Inferior parietal cortex (tissue), 1 donor: ENCODE measurements around the gene MCTP2.

Experiments
- DNase-seq: peaks from one replicate; pipeline ENCODE4 v3.0.0-alpha.2; 2016; ENCODE audit errors: extremely low spot score

Gene MCTP2, protein sequence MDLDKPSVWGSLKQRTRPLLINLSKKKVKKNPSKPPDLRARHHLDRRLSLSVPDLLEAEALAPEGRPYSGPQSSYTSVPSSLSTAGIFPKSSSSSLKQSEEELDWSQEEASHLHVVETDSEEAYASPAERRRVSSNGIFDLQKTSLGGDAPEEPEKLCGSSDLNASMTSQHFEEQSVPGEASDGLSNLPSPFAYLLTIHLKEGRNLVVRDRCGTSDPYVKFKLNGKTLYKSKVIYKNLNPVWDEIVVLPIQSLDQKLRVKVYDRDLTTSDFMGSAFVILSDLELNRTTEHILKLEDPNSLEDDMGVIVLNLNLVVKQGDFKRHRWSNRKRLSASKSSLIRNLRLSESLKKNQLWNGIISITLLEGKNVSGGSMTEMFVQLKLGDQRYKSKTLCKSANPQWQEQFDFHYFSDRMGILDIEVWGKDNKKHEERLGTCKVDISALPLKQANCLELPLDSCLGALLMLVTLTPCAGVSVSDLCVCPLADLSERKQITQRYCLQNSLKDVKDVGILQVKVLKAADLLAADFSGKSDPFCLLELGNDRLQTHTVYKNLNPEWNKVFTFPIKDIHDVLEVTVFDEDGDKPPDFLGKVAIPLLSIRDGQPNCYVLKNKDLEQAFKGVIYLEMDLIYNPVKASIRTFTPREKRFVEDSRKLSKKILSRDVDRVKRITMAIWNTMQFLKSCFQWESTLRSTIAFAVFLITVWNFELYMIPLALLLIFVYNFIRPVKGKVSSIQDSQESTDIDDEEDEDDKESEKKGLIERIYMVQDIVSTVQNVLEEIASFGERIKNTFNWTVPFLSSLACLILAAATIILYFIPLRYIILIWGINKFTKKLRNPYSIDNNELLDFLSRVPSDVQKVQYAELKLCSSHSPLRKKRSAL

DNA sequence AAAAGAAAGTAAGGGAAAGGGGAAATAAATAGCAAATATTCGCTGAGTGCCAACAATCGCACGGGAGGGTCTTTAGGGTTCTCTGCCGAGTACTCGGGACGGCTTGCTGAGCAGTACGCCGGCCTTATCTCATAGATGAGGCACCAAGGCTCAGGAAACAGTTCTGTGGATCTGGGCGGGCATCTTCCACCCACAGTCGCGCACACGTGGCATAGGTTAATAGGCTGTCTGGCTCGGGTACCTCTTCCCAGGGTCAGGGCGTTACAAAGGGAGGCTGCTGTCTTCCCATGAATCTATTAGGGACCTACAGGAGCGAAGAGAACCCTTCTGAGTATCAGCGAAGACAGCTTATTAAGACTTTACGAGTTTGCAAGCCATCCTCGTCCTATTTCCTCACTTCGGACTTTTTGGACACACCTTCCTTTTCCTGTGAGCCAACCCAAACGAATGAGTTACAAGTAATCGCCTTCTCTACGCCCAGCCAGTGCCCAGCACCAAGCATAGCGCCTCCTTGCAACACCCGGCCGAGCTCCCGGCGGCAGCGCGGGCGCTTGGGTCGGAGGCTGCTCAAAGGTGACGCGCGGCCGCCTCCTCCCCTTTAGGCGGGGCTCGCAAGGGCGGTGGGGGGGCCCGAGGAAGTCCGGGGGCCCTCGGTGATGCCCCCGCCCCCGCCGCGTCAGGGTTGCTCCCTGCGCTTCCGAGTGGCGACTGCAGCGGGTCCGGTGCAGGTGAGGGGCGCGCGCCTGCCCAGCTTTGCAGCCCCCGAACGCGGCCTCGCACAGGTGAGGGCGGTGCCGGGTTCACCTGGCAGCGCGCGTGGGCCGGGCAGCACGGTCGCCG lies at the start of gene MCTP2:
MCTP2 (plus strand) TSS at position 679 of the 840 bp plus-strand sequence. CDS start 66,705 bp downstream, outside the sequence.
- no peak for DNase-seq

DNA sequence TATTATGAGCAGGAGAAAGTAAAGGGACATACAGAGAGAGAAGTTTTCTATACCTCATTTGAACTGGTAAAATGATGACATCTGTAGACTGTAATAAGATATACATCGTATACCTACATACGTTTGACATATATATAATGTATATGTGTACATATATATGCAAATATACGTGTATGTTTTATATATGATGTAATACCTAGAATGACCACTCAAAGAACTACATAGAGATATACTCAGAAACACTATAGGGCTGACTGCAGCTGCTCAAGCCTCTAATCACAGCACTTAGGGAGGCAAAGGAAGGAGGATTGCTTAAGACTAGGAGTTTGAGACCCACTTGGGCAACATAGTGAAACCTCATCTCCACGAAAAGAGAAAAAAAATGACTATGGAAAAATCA lies 48.5 kb upstream of the MCTP2 start:
- no peak for DNase-seq

DNA sequence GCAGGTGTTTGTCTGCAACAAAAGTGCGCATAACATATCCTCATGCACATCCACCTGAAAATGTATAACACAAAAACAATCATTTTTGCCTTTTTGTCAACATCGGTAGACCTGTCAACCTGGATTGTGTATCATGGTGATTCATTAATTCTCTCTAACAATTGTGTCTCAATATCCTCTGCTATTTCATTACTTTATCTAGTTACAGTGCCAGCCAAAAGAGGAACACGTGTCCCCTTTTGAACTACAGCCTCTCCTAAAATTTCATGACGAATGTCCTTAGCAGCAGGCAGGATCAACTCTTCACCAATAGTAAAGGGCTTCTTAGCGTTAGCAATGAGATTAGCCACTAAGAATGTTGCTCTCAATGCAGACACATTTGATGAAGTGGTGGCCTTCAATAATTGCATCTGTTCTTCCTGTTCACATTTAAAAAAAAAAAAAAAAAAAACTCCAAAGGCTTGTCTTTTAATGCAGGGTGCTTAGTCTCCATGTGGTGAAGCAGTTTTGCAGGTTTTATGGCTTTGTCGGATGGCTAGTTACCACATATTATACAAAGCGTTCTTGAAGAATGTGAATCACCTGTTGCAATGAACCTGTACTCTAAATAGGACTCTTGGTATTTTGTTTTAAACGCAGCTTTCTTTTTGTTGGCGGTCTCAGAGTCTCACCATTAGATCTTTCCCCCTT lies 45.7 kb upstream of the MCTP2 start:
- no peak for DNase-seq

DNA sequence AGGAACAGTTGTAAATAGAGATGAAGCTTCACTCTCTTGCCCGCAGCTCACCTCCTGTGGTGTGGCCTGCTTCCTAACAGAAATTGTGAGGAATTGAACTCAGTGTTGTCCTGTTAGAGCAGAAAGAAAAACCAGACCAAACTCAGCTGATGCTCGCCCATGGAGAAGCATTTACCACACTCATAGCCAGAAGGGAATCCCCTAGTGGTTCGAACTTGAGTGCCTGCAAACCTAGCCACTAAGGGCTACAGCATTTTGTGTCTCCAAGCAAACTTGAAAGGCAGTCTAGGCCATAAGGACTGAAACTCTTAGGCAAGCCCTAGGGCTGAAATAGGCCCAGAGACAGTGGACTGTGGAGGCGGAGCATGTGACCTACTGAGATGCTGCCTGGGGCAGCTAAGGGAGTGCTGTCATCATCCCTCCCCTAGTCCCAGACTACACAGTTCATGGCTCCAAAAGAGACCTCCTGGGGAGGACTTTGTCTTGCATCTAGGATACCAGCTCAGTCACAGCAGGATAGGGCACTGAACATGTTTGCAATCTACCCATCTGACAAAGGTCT lies 44.5 kb upstream of the MCTP2 start:
- DNase-seq: no peak

DNA sequence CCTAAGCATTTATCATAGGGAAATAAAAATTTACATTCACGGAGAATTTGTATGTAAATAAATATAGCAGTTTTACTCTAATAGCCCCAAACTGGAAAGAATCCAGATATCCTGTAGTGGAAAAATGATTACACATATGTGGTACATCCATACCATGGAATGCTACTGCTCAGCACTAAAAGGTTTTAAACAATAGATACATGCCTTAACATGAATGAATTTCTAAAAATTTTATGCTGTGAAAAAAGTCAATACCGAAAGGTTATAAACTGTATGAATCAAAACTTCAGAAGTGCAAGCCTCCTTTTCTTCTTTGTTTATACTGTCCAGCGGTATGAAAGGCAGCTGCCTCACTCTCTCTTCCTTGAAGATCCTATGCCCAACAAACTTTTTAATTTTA lies 37.5 kb upstream of the MCTP2 start:
- no peak for DNase-seq

DNA sequence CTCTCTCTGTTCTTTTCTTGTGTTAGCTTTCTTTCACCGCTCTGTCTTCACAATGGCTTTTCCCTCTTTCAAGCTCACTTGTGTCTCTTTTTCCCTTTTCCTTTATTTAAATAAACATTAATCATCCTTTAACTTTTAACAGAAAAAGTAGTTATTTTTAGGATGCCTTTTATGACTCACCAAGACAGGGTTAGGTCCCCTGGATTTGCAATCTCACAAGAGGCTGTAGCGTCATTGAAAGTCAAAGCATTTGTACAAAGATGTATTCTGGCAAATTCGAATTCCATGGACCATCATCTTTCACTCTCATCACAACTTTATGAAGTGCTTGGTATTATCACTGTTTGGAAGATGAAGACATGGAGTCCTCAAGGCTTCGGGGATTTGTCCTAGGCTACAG lies 34.8 kb upstream of the MCTP2 start:
- DNase-seq: no peak

DNA sequence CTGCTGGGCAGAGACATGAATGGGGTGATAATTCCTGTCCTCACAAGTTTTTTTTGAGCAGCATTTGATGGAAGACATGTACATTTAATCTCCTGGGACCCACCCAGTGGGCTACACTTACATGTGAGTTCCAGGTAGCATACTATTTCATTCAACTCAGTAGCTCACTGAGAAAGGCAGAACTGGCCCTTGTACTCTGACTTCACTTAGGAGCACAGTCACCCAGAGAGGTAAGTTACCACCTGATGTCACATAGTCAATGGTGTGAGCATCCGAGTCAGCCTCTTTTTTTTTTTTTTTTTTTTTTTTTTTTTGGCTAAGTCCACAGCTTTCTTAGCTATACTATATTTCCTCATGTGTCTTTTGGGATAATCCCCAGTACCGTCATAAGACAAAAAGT lies 32.7 kb upstream of the MCTP2 start:
- no peak for DNase-seq

DNA sequence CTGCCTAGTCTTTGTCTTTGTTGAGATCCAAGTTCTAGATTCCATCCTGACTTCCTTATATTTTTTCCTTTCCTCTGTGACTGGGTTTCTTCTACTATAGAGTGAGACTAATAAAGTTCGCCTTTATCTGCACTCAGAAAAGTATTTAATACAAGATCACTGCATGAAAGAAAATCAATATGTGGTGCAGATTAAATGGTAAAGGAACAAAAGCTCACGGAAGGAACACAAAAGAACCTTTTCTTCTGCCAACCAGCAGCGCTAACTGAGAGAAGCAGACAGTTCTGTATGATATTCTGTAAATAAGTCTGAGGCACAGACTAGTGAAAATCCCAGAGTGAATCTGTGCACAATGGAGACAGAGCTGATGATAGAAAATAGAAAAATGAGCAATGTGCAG lies 31.6 kb upstream of the MCTP2 start:
- DNase-seq: no peak

DNA sequence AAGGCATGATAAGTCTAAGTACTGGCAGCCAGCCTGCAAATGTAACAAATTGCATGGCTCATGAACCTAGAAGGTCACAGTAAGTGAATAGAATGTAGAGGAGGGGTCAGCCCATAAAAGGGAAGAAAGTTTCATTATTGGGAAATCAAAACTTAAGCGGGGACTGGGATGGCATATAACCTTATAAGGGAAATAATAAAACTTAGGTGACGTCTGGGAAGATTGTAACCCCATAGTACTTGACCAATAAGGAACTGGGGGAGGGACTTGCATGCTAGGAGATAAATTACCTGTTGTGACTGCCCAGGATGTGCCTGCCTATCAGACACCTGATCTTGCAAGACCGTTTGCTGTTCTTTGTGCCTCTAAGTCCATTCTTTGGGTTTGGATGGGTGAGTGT lies 28.1 kb upstream of the MCTP2 start:
- DNase-seq: no peak

DNA sequence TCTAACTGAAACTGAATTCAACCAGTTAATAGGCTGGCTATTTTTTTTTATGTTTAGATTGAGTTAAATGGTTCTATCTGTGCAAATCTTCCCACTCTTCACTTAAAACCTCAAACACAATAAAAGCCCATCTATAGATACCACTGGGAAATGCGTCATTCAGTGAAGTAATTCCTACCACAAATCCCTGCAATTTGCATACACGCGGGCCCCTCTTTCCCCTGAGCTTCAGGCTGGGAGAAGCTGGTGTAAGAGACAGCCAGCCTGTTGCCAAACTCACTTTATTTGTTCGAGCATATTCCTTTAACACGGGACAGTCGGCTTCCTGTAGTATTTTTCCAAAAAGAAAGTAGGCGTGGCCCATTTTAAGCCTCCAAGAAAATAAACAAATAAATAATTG lies 26.0 kb upstream of the MCTP2 start:
- no peak for DNase-seq

DNA sequence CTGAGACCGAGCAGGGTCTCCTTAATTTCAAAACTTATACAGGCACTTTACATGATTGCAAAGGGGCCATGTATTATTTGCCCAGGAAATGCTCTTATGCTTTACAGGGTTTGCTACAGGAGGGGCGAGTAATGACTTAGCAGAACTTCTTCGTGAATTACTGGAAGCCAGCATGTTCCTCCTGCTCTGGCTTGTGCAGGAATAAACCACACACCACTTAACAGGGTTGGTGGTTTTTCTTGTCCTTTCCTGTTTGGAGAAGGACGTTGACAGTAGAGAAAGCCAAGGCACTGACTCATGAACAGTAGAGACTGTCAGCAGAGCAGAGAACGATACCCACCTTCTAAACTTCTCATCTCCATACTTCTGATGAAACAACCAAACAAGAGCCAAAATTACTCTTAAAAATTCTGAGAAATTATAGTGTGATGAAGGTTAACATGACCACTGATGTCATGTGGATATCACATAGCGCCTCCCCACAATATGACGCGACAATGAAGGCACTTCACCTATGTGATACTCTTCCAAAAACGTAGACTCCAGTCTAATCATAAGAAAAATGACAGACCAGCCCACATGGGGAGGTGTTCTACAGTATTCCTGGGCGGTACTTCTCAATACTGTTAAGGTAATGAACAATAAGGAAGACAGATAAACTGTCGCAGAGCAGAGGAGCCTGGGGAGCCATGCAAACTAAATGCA lies 24.7 kb upstream of the MCTP2 start:
- no peak for DNase-seq

DNA sequence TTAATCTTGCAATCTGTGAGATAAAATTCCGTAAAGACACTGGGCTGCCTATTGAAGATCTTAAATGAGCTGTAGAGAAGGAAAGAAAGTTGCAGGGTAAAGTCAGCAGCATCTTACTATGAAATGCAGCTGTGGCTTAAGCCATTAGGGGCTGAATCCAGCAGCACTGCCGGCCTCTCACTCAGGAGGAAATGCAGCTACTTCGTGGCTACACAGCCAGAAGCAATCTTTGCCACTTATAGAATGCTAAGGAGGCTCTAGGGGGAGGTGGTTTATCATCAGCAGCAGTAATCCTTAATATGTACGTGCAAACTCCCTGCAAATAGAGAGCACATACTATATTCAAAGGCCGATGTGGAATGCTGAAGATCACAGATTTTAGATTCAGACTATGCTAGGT lies 19.1 kb upstream of the MCTP2 start:
- DNase-seq: no peak

DNA sequence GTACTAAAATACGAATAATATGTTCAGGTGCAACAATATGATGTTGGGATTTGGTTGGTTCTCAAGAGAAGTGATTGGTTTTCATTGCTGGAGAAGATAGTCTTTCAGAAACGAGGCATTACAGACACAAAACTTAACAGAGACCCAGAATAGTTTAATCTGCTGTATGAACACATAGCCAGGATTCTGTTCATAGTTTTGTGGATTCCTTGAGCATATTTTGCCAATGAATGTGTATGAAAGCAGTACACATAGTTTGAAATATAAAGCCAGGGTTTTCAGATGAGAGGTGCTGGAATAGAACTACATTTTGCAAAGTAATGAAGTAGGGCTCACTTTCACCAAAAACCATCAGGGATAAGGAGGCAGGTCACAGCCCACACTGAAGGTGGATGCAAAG lies 5.7 kb upstream of the MCTP2 start:
- no peak for DNase-seq

DNA sequence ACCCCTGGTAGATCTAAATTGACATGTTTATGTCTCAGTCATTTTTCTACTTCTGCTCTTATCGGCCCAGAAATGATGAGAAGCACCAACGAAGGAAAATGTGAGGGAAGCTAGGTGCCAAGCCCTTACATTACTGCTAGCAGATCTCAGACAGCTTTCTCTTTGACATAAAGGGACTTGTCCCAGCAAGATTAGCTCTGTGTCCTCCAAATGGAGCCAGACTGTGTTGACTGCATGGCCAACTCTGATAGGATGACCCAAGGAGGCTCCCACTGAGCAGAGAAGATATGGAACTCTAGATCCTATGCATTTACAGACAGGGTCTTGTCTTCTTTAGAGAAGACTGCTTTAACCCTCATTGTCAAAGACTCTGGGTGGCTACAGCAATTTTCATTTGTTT lies 2.8 kb upstream of the MCTP2 start:
- no peak for DNase-seq

DNA sequence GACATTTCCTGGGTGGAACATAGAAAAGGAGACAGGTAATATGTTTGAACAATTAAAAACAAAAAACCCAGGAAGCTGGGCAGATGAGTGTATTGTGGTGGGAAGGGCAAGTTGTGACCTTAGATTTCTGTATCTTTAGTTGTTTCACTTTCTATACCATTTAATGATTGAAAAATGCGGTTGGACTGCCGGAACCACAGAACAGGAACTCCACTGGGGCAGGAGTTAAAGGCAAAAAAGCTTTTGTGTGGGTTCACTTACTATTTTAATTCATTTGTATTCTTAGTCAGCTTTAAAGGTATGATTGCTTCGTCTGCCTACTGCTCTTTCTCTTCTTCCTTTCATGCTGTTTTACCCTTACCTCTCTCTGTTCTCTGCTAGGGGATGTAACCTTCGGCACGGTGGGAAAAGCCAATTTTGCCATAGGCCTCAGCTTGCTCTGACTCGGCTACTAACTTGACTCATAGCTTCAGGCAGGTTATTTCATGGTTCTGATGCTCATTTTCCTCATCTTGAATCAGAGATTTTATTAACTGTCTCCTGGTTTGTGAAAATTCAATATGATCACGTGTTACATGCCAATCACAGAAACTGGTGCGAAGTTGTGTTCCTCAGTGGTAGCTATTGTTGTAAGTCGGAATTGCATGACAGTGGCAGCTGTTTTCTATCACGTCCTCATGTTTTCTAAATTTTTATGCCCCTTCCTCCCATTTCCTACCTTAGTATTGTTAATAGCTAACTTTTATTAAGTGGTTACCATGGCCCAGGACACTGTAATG lies 1.6 kb upstream of the MCTP2 start:
- no peak for DNase-seq

DNA sequence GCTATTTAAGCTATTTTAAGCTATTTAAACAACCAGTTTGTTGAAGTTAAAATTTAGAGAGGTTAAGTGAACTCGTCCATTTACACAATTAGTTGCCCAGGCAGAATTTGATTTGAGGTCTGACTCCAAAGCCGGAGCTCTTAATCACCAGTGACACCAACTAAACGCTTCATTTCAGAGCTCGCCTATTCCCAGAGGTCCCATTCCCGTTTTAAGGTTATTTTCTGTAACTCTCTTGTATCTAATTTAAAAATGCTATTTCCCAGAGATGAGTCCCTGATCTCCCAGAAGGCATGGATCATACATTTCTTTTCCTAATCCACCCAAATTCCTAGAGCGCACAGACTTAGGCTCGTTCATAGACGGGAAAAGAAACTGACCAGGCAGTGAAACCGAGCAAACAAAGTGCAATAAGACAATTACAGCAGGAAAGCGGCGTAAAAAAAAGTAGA lies 904 bp upstream of the MCTP2 start:
- no peak for DNase-seq

DNA sequence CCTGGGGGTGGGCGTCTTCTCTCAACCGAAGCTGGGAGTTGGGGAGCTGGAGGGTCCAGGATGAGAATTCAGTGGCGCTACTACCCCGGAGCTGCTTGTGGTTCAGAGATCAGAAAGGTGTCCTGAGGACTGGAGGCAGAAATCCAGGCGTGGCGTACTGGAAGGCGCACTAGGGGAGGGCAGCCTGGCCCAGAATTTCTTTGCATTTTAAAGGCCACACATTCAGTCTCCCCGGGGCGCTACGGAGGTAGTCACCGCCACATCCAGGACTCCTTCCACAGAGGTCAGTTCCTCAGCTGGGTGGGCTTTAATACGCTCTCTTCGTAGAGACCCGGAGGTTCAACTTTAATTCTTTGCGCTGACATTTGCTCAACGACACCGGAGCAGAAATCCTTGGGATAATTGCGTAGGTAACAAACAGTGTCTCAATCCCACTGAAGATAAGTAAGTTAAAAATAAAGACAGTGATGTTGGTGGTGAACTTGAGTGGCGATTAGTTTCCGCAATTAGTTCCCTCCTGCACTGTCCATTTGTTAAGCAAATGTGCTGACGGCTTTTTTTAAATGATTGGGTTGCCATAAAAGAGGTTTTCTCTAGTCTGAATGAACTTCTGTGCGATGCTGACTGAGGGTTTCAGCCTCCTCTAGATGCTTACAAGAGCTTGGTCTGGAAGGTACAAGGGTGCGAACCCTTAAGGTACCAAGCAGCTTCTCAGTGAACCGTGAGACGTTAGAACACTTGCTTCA lies 535 bp downstream of the MCTP2 start:
- DNase-seq: no peak

DNA sequence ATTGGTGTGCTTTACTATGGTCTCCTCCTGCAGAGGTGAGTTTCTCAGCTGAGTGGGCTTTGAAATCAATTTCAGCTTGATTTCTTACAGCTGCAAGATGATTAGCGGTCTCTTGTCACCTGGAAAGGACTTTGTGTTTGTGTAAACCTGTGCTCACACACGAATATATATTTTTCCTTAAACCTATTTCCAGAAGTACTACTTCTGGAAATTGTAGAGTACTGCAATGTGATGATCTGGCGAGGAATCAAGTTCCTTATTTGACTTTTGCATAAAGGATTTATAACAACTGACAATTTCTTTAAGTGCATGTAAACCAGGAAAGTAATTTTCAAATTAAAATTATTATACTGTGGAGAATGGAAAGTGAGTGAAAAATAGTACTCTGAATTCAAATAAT lies 2.1 kb downstream of the MCTP2 start:
- no peak for DNase-seq

DNA sequence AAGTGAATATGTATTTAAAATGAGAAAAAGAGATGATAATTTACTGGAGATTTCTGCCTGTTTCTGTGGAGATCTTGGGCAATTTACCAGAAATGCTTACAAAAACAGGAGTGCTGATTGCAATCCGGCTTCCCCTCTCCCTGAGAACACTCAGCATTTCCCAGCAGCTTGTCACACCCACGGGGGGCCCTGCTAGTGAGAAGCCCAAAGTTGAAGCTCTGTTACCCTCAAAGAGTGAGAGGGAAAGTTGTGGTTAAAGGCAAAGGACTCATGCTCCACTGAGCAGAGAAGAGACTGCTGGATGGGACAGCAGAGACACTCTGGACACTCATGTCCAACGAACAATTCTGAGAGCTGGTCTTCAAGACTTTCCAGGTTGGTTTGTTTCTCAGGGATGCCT lies 2.9 kb downstream of the MCTP2 start:
- DNase-seq: no peak
